Fibroblast of pulmonary artery (primary cell): ENCODE measurements around the gene GRIA4.
"Not testable (repeated sequence)": the region's sequence is repeated elsewhere in the genome, so short reads cannot be mapped to it uniquely, and the experiment has no call there.

Experiments used
- DNase-seq: peaks from one replicate; pipeline ENCODE4 v3.0.0-alpha.2; 2010; ENCODE audit warnings: low read depth
- H3K4me3 ChIP-seq: replicated peaks from 2 replicates; pipeline ENCODE4 v1.5.1; 2011; ENCODE audit warnings: low read depth, mild to moderate bottlenecking, control low read depth, low read length, moderate library complexity
- TF ChIP-seq, protein P1 (sequence below): IDR thresholded peaks from 2 replicates; pipeline ENCODE4 v1.5.1; 2011; ENCODE audit warnings: mild to moderate bottlenecking, control low read depth, low read length, inconsistent platforms; ENCODE audit errors: missing control alignments

Gene GRIA4

GRCh38 chr11:105741488-105742020, 131.7 kb downstream of the GRIA4 start:
- no peak for DNase-seq
- TF ChIP-seq, protein P1, sequence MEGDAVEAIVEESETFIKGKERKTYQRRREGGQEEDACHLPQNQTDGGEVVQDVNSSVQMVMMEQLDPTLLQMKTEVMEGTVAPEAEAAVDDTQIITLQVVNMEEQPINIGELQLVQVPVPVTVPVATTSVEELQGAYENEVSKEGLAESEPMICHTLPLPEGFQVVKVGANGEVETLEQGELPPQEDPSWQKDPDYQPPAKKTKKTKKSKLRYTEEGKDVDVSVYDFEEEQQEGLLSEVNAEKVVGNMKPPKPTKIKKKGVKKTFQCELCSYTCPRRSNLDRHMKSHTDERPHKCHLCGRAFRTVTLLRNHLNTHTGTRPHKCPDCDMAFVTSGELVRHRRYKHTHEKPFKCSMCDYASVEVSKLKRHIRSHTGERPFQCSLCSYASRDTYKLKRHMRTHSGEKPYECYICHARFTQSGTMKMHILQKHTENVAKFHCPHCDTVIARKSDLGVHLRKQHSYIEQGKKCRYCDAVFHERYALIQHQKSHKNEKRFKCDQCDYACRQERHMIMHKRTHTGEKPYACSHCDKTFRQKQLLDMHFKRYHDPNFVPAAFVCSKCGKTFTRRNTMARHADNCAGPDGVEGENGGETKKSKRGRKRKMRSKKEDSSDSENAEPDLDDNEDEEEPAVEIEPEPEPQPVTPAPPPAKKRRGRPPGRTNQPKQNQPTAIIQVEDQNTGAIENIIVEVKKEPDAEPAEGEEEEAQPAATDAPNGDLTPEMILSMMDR, result no peak
- no peak overlapping the region for H3K4me3 ChIP-seq

- TF ChIP-seq, protein P1, result no peak
- no peak for DNase-seq
- H3K4me3 ChIP-seq, result no peak overlapping the region
These were observed 144.4 kb downstream of the GRIA4 start for GRCh38 chr11:105754260-105754659.

- TF ChIP-seq, protein P1, result no peak
- no peak for DNase-seq
- H3K4me3 ChIP-seq, result no peak overlapping the region
These were observed 144.8 kb downstream of the GRIA4 start for GRCh38 chr11:105754716-105755115.

- TF ChIP-seq, protein P1, result no peak
- H3K4me3 ChIP-seq, result no peak overlapping the region
- no peak for DNase-seq
These were observed 147.2 kb downstream of the GRIA4 start for GRCh38 chr11:105757107-105757506.

GRCh38 chr11:105763594-105763993, 153.7 kb downstream of the GRIA4 start:
- DNase-seq, result no peak
- no peak overlapping the region for H3K4me3 ChIP-seq
- TF ChIP-seq, protein P1, result no peak

GRCh38 chr11:105767931-105768330, 158.1 kb downstream of the GRIA4 start:
- no peak overlapping the region for H3K4me3 ChIP-seq
- DNase-seq, result no peak
- TF ChIP-seq, protein P1, result no peak

GRCh38 chr11:105769627-105770026, 159.8 kb downstream of the GRIA4 start:
- DNase-seq, result no peak
- no peak overlapping the region for H3K4me3 ChIP-seq
- TF ChIP-seq, protein P1, result no peak

- not testable (repeated sequence) for H3K4me3 ChIP-seq, DNase-seq
These were observed 163.6 kb downstream of the GRIA4 start for GRCh38 chr11:105773452-105773851.
